ENCODE results near the gene GDF15.
A peak's percentile ranks its signal among the peaks of the same experiment; 100 is the strongest.

The GDF15 gene

DNA sequence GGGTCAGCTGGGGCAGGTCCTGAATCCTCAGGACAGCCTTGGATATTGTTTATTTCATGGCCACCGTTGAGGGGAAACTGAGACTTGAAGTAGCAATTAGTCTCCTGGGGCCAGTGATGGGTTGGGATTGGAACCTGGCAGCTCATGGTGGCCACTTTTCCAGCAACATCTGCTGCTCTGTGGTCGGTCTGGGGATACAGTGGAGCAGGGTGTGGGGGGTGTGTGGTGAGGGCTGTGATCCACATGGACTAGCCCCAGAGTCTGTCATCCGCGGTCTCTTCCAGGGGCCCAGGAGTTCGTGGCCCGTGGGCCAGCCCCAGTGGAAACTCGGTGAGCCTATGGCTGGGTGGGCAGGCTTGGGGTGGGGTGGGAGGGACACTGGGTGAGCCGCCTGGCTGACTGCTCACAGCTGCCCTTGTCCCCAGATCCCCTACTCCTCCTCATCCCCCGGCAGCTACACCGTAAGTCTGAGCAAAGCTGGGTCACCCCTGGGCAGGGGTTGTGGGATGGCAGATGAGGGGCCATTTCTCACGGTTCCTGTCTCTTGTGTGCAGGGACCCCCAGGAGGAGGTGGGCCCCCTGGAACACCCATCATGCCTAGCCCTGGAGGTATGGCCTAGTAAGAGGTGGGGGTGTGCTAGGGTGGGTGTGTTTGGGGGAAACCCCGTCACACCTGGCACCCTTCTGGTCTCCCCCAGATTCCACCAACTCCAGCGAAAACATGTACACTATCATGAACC is 46.5 kb downstream of the GDF15 start:
- no peak for DNase-seq

DNA sequence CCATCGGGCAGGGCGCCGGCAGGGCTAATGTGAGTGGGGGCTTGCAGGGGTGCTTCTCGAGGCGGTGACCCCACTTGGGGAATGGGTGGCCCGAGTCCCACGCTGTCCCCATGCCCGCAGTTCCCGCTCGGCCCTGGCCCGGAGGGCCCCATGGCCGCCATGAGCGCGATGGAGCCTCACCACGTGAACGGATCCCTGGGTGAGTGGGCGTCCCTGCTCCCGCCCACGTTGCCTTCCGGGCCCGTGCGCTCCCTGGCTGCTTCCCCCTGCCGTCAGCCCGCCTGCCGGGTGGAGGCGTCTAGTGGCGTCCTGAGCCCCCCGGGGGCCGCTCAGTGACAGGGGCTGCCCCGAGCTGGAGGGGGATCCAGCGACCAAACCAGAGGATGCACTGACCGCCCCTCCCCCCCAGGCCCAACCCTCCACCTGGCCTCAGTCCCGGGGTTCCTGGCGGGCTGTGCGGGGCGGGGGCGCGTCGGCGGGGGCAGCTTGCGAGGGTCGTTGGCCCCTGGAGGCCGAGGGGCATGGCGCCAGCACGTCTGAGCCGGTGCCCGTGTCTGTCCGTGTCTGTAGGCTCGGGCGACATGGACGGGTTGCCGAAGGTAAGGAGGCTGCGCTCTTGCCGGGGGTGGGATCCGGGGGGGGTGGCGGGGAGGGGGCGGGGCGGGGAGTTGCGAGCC is 47.2 kb downstream of the GDF15 start:
- DNase-seq: no peak

DNA sequence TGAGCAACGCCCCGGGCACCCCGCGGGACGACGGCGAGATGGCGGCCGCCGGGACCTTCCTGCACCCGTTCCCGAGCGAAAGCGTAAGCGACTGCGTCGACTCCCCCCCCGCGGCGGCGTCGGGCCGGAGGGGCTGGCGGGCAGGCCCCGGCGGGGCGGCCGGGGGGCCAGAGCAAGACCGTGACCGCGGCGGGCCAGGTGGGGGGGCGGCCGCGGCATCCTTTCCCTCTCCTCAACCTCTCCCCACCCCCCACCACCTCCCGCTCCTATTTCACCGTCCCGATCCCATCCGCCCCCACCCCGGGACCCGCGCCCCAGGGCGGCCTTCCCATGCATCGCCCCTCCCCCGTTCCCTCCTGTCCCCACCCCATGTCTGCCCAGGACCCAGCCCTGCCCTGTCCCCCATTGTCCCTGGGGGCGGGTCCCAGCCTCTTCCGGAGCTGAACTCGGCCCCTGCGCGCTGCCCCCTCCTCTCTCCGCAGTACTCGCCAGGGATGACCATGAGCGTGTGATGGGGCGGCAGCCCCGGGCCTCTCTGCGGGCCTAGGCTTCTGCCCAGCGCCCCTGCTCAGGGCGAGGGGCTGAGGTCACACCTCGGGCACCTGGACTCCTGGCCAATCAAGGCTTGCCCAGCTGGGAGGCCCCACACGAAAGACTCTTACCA is 47.9 kb downstream of the GDF15 start:
- DNase-seq: no peak

DNA sequence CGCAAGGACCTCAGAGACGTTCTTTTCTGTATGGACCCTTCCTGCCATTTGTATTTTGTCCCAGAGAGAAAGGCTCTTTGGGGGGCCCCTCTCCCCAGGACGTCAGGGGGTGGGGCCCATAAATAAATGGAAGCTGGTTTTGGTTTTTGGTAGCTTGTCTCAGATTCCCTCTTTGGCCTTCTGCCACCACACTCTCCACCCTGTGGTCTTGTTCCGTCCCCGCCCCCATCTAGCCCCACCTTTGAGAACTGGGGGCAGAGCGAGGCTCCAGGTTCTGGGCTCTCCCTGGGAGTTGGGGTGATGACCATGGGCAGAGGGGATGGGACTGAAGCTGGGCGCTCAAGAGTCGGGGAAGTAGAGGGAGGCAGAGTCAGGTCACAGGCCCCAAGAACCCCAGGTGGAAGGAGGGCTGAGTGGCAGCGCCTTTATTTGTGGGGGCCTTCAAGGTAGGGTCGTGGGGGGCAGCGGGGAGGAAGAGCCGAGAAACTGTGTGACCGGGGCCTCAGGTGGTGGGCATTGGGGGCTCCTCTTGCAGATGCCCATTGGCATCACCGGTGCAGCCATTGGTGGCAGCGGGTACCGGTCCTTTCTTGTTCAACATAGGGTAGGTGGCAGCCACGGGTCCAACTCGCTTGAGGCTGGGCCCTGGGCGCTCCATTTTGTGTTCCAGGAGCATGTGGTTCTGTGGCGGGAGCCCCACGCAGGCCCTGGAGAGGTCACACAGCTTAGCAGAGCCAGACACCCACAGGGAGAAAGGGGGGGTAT is 48.6 kb downstream of the GDF15 start:
- no peak for DNase-seq

DNA sequence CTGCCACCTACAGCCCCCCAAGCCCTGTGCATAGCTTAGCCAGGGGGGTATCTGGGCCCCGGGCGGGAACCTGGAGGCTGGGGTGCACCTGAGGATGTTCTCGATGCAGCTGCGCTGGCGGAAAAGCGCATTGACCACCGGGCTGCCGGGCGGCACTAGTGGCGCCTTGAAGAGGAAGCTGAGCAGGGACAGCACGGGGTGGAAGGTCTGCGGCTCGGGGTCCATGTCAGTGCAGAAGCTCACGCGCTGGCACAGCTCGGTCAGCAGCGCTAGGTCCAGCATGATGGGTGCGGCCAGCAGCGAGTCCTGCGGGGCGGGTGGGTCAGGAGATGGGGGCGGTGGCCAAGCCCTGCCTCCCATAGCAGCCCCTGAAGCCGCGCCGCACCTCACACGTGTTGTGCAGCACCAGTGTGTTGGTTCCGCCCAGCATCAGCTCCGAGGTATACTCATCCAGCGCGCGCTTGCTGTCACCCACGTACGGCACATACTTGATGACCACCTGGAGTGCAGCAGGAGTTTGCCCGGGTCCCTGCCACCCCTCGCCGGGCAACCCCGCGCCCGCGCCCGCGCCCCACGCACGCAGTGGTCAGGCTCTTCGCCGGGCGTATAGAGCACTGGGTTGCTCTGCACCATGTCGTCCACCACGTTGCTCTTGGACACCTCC is 49.4 kb downstream of the GDF15 start:
- no peak for DNase-seq

DNA sequence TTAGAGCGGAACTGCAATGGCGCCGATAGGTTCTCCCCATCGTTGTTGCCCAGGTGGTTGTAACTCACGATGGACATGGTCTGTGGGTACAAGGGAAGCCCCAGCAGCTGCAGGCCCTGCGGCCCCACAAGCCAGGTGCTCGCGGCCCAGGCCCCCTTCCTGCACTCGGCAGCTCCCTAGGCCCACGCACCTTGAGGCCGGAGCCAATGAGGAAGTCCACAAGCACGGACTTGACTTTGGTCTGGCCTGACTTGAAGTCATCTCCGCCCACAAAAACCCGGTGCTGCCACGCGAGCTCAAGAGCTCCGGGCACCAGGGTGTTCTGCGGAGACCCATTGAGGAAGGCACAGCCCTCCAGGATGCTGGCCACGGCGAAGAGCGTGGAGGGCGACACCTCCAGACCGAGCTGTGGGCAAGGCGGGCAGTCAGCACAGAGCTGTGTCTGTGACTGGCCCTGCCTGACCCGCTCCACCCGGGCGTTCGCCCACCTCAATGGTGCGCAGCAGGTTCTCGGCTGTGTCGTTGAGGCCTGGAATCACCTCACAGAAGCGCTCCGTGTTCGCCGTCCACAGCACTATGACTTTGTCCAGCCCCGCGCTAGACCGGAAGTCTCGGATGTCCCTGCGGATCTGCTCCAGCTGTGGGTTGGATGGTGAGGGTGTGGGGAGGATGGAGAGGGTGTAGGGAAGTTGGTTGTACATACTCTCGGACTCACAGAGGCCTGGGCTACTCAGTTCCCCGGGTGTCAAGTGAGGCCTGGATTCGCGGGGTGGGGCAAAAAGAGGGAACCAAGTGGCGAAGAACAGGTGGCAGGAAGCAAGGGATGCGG is 50.1 kb downstream of the GDF15 start:
- DNase-seq: no peak

DNA sequence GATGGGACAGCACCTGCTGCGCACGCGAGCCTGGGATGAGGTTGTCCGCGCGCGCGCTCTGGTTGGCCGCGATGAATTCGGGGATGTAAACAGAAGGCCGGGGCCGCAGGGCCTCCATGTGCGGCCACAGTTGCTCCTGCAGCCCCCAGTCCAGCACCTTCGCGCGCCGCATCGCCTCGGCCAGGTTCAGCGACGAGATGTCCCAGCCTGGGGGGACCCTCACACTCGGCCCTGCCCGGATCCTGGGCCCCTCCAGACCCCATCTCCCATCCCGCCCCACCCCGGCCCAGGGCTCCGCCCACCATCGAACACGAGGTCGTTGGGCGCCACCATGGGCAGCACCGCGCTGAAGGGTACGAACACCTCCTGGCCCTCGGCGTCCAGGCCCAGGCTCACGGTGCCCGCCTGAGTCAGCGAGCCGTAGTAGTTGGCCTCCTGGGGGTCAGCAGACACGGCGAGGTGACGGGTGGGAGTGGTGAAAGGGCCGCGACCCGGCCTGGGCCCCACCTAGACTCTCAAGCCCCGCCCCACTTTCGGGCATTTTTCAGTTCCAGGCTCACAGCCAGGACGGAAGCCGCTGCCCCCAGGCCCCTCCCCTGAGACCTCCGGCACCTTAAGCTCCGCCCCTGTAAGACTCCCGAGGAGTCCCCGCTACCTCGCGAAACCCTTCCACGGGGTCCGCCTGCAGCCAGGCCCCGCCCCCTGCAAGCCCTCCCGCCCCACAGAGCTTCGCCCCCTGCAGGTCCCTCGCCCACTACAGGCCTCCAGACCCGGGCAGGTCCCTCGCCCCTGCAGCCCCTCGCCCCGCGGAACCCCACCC is 50.9 kb downstream of the GDF15 start:
- DNase-seq: peak; percentile 90

DNA sequence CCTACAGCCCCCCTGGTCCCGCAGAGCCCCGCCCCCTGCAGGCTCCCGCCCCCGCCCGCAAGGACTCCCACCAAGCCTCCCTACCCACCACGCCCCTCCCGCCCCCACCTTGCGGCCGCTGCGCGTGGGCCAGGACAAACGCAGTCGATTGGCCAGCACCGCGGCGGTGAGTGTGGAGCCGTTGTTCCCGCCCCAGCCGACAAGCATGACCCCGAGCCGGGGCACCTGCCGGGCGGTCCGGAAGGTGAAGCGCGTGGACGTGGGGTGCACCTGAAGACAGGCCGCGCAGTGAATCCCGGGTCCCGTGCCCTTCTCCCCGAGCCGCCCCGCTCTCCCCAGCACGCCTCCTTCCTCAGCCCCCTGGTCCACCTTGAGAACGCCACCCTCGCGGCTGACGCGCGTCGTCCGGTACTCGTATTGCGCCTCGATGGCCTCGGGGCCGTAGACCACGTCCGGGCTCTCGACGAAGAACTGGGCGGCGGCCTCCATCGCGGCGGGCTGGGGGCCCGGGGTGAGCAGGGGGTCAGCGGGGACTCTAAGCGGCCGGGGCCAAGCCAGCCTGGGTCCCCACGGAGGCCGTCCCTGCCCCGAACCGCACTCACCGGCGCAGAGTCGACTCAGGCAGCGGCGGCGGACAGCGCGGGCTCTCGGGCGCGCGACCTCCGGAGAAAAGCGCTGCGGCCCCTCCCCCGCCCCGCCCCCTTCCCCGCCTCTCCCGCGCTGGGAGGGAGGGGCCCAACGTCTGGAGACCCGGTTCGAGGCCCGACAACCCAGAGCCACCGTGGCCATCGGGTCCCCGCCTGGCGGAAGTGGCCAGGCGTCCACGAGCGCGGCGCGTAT is 51.8 kb downstream of the GDF15 start, which contains the start of gene ISYNA1:
Gene ISYNA1, minus strand, starts transcription at position 643 of the 840 bp plus-strand sequence. Its CDS starts 154 bp downstream, at position 489.
- DNase-seq: peak; percentile 79

DNA sequence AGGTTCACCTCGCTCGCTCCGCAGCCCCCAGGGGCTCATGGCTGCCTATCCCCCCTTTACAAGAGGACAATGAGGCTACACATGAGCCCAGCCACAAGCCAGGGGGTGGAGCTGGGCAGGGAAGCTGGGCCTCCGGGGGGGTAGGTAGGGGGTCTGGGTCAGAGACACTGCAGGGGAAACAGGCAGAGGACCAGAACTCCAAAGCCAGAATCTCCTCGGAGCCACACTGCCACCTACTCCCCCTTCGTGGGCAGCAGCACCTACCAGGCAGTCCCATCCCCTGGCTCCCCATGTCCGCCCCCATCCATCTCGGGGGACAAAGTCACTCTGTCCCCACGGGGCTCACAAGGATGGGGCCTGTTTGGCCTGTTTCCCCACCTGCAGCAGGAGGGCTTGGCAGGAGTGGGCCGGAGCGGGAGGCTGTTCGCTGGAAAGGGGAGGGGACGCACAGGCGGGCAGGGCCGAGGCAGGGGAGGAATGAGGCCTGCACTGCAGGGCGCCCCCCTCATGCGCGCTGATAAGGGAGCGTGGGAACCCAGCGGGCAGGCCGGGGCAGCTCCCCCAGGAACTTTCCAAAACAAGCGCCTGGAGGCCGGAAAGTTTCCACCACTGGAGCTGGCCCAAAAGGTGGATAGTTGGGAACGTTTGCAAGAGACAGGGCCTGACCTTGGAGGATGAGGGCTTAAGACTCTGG is 52.5 kb downstream of the GDF15 start:
- peak; percentile 67 for DNase-seq

Data from OCI-M1 (cell line).